Amygdala (tissue), 56 donors: Measurements from ENCODE around the gene ZNF709.
A peak's percentile ranks its signal among the peaks of the same experiment; 100 is the strongest.
"Not testable (repeated sequence)": the region's sequence is repeated elsewhere in the genome, so short reads cannot be mapped to it uniquely, and the experiment has no call there.

Experiments used
- DNase-seq, 56 donors: peaks; one replicate each; lab custom pipeline; 2025; lab: John Stamatoyannopoulos, UW

The ZNF709 gene

DNA sequence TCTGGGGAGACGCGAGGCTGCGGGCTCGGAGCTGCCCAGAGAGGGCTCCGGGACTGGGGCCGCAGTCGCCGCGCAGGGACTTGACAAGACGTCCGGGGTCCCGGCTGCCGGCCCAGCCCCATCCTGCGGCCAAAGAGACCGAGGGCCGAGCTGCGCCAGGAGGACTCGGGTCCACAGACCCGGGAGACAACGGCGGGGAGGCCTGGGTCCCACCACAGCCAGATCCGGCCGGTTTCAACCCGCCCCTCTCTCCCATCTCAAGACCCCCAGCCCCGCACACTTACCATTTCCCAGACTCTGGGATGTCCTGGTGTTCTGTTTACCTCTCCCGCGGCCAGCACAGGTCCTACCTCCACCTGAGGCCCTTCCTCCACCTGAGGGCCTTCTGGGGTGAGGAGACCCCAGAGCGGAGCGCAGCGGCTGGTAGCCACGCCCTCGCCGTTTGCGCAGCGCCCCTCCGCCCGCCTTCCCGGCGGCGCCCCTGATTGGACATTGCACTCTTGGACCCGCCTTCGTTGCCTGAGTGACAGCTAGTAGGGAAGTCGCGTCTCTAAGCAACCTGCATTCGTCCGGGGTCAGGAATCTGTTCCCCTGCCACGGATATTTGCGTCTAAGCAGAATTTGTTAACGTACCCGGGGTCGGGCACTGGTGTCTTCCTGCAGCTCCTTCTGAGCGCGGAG, at the start of gene ZNF709:
TSS of gene ZNF709 (minus strand) at position 446 of the 681 bp plus-strand sequence. CDS start at position 287, 159 bp downstream.
- peak; percentile 39 to 94 (median 84) for DNase-seq

DNA sequence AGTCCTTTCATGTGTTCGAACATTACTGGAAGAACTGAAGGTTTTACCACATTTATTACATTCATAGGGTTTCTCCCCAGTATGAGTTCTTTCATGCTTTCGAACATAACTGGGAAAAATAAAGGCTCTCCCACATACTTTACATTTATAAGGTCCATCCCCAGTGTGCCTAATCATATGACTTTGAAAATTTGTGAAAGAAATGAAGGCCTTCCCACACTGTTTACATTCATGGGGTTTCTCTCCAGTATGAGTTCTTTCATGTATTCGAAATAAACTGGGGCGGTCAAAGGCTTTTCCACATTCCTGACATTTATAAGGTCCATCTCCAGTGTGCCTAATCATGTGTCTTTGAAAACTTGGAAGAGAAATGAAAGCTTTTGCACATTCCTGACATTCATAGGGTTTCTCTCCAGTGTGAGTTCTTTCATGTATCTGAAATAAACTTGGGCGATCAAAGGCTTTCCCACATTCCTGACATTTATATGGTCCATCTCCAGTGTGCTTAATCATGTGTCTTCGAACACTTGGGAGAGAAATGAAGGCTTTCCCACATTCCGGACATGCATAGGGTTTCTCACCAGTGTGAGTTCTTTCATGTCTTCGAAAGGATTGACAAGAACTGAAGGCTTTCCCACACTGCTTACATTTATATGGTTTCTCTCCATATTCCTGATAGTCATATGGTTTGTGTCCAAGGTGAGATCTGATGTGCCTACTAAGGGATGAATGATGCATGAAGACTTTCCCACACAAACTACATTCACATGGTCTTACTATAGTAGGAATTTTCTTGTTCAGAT, 42.6 kb upstream of the ZNF709 start:
- no peak for DNase-seq

DNA sequence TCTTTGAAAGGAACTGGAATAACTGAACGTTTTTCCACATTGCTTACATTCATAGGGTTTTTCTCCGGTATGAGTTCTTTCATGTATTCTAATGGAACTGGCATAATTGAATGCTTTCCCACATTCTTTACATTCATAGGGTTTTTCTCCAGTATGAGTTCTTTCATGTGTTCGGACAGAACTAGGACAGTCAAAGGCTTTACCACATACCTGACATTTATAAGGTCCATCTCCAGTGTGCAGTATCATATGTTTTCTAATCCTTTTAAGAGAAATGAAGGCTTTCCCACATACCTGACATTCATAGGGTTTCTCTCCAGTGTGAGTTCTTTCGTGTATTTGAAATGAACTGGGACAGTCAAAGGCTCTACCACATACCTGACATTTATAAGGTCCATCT, 41.9 kb upstream of the ZNF709 start:
- DNase-seq, result no peak

DNA sequence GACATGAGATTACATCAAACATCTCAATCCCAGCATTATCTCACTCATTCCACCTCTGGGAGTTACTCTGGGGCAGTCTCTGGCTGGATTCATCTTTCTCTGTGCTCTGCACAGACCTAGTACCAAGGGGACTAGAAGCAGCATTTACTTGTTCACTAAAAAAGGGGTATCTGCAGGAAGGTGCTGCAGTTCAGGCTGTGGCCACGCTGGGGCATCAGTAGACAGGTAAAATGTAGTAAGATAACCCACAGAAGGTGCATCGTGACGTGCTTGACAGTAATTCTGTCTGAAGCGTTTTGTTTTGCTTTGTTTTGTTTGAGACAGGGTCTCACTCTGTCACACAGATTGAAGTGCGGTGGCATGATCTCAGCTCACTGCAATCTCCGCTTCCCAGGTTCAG, 37.4 kb upstream of the ZNF709 start:
- no peak for DNase-seq

DNA sequence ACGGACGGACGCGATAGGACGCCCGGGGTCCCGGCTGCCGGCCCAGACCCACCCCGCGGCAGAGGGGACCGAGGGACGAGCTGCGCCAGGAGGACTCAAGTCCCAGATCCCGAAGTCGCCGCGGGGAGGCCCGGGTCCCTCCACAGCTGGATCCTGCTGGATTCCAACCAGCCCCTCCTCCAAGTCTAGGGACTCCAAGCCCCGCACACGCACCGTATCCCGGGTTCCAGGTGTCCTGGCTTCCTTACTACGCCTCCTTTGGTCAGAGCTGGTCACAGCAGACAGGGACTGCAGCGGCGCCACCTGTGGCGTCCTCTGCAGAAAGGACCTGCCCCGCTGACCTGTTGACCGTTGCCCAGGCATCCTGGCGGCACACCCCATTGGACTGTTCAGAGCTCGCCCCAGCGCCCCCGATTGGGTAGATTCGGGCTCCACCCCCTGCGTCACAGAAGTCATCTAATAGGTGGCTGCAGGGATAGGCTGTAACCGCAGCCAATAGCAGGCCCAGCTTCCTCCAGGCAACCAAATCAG, 29.0 kb upstream of the ZNF709 start:
- DNase-seq, result peak in 45 of 56 donors; percentile 1 to 80 (median 47)

DNA sequence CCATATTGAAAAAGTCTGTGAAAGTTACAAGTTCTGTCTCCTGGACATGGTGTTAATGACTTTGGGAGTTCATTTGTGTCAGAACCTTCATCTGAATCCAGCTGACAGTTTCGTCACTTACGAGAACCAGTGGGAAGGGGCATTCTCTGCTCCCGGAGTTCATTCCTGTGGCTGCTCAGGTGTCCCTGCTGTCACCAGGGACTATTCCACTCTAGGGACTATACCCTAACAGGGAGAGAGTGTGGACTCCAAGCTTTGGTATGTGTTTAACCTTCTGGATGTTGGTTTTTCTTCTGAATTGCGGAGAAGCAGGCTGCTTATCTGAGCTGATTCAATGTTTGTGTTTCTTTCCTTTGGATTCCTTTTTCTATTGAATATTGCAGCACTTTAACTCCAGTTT, 12.4 kb upstream of the ZNF709 start:
- no peak for DNase-seq

DNA sequence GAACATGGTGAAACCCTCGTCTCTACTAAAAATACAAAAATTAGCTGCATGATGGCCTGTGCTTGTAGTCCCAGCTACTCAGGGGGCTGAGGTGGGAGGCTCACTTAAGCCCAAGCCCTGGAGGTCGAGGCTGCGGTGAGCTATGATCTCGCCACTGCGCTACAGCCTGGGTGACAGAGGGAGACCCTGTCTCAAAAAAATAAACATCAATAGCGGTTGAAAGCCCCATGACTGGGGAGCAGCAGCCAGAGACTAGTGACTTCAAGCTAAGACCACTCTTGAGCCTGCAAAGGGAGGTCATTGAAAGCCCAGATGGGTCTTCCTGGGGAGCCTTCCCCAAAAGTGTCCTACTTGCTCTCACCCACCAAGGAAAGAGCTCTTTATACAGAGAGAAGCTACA, 11.9 kb upstream of the ZNF709 start:
- no peak for DNase-seq

DNA sequence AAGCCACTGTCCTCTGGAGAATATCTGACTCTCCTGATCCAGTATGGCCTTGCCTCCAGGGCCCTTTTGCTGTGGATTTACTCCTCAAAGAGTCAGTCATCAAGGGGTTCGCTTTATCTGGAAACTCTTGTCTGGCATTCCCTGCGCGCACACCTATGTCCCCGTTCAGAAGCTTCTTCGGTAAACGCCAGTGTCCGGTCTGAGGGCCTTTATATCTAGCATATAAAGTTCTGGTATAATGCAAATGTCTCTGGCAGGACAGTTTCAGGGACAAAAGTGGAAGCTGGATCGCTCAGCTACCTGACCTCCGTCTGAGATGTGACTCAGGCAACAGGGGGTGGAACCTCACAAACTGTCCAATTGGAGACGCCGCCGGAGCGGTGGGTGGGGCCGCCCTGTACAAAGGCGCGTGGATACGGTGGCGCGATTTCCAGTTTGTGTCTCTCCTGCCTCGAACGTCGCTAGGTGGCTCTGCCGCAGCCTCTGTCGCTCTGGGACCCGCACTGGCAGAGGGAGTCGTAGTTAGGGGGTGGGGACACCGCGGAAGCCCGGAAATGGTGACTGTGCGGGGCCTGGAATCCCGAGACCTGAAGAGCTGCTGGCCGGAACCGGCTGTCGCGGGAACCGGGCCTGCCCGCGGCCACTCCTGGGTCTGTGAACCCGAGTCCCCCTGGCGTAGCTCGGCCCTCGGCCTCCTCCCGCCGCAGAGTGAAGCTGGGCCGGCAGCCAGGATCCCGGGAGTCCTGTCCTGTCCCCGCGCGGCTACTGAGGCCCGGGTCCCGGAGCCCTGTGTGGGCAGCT, 10.6 kb upstream of the ZNF709 start:
- peak; percentile 32 to 97 (median 92) for DNase-seq

DNA sequence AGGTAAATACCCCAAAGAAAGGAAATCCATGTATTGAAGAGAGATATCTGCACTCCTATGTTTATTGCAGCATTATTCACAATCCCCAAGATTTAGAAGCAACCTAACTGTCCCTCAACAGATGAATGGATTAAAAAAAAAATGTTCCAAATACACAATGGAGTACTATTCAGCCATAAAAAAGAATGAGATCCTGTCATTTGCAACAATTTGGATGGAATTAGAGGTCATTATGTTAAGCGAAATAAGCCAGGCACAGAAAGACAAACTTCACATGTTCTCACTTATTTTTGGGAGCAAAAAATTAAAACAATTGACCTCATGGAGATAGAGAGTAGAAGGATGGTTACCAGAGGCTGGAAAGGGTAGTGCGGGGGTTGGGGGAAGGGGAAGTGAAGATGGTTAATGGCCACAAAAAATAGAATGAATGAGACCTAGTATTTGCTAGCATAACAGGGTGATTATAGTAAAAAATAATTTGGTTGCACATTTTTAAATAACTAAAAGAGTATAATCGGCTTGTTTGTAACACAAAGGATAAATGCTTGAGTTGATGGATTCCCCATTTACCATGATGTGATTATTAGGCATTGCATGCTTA, 9.7 kb upstream of the ZNF709 start:
- no peak for DNase-seq

DNA sequence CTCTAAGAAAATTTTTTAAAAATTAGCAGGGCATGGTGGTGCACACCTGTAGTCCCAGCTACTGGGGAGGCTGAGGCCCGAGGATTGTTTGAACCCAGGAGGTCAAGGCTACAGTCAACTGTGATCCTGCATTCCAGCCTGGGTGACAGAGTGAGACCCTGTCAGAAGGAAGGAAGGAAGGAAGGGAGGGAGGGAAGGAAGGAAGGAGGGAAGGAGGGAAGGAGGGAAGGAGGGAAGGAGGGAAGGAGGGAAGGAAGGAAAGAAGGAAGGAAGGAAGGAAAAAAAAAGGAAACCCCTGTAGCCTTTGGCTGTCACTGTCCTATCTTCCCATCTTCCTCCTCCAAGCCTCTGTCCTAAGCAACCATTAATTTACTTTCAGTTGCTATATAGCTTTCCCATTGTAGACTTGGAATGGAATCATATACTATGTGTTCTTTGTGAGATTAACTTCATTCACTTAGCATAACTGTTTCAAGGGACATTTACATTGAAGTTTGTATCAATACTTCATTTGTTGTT, 1.7 kb upstream of the ZNF709 start:
- DNase-seq, result not testable (repeated sequence)

DNA sequence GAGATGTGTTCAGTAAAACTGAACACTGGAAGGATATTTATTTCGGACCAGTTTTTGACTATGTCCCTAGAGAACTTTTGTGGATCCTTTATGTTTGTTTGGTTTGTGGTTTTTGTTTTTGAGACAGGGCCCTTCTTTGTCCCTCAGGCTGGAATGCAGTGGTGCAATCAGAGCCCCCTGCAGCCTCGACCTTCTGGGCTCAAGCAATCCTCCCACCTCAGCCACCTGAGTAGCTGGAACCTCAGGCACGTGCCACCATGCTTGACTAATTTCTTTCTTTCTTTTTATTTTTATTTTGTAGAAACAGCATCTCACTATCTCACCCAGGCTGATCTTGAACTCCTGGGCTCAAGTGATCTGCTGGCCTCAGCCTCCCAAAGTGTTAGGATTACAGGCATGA, 955 bp upstream of the ZNF709 start:
- no peak for DNase-seq

DNA sequence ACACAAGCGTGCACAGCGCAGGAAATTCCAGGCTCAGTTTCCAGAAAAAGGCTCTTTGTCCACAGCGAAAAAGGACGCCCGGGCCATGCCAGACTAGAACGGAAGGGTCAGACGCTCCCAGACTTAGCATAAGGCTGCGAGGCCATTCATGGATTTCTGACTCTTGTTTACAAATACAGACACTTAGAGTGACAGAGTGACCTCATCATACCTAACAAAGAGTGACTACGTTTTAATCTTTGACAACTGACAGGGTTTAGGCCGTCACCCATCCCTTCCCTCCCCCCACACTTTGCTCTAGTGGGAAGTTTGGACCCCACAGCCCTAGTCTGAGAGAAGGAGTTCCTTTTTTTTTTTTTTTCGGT, 418 bp upstream of the ZNF709 start:
- DNase-seq, result no peak

DNA sequence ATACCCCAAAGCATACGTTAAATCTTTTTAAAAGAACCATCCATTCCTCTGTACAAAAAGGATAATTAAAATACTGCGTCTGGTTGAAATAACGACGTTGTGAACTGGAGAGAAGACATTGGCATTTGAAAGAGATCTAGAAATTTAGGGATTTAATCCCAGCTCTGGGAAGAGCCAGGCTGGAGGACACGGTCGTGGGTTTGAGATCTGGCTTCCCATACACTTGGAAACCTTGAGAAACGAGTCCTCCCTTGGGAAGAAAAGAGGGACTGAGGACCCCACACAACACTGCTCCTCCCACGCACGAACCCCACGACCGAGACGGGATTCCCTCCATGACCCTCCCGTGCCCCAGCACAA, 625 bp downstream of the ZNF709 start:
- no peak for DNase-seq

DNA sequence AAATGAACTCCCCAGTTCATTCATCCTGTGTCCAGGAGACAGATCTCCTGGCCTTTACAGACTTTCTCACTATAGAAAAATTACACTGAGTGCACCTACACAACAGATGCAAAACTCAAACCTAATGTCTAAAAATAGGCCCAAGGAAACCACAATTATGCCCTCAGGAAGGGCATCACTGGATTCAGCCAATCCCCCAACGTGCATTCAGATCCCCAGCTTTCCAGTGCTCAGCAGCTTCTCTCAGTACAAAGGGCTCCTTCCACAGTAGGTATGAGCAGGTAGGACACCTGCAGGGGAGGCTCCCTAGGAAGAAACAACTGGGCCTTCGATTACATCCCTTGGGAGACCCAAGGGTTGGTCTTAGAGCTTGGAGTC, 2.1 kb downstream of the ZNF709 start:
- no peak for DNase-seq

DNA sequence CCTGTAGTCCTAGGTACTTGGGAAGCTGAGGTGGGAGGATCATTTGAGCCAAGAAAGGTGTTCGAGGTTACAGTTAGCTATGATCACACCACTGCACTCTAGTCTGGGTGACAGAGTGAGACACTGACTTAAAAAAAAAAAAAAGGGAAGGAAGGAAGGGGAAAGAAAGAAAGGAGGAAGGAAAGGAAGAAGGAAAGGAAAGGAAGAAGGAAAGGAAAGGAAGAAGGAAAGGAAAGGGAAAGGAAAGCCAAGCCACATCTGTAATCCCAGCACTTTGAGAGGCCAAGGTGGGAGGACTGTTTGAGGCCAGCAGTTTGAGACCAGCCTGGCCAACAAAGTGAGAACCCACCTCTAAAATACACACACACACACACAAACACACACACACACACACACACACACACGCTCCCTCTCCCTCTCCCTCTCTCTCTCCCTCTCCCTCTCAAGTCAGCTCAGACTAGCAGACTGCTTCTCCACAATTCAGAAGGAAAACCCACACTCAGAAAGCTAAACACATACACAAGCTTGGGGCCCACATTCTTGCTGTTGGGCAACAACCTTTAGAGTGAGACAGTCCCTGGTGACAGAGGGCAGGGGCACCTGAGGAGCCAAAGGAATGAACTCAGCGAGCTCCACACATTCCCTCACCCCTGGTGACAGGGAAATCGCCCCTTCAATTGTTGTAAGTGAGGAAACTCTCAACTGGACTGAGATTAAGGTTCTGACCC, 2.7 kb downstream of the ZNF709 start:
- DNase-seq, result no peak

DNA sequence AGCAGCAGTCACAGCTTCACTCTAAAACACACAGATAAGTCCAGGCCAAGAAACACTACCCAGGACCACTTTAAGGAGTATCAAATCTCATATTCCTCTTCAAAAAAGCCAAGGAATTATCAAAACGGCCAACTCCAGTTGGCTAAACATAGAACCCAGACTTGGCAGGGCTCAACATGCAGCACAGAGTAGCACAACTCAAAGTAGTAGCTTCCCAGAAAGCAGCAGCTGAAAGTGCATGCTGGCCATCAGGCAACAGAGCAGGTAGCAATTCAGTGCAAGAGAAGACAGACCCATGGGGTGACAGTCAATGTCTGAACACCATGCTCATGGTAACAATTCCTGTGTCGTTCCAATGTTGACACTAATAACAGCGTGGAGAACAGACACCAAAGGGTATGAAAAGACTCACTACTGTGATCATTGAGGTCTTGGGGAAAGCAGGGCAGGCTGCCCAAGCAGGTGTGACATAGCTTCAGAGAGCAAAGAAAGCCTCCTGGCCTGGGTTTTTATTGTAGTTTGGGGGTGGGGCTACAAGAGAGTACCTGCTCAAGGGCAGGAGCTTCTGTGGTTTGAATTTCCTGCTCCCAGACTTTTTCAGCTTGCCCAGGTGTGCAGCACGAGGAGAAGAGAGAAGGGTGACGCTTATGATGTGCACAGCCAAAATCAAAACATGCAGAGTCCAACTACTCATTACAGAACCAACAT, 6.2 kb downstream of the ZNF709 start:
- DNase-seq, result no peak

DNA sequence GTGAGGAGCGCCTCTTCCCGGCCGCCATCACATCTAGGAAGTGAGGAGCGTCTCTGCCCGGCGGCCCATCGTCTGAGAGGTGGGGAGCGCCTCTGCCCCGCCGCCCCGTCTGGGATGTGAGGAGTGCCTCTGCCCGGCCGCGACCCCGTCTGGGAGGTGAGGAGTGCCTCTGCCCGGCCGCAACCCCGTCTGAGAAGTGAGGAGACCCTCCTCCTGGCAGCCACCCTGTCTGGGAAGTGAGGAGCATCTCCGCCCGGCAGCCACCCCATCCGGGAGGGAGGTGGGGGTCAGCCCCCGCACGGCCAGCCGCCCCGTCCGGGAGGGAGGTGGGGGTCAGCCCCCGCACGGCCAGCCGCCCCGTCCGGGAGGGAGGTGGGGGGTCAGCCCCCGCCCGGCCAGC, 17.0 kb downstream of the ZNF709 start:
- not testable (repeated sequence) for DNase-seq

DNA sequence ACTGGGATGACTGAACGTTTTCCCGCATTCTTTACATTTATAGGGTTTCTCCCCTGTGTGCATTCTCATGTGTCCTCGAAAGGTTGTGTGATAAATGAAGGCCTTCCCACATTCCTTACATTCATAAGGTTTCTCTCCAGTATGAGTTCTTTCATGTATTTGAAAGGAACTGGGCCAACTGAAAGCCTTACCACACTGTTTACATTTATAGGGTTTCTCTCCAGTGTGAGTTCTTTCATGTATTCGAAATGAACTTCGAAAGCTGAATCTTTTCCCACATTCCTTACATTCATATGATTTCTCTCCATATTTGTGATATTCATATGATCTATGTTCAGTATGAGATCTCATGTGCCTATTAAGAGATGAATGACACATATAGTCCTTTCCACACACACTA, 19.4 kb downstream of the ZNF709 start:
- DNase-seq, result no peak

DNA sequence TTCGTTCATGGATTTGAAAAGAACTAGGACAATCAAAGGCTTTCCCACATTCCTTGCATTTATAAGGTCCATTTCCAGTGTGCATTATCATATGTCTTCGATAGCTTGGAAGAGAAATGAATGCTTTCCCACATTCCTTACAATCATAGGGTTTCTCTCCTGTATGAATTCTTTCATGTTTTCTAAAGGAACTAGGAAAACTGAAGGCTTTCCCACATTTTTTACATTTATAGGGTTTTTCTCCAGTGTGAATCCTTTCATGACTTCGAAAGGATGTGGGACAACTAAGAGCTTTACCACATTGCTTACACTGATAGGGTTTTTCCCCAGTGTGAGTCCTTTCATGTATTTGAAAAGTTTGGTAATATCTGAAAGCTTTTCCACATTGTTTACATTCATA, 19.8 kb downstream of the ZNF709 start:
- no peak for DNase-seq
